22Rv1 (cell line): ENCODE data around the gene RBSN.

Experiments used
- H3K27ac ChIP-seq: fragments of 450-650 bp; 2 replicates; pipeline ENCODE4 v1.5.1; 2017
- ZFX ChIP-seq: fragments of 450-650 bp; IDR thresholded peaks from 2 replicates; pipeline ENCODE4 v1.6.1; 2017; ENCODE audit warnings: antibody characterized with exemption, borderline replicate concordance
- TF ChIP-seq, protein P1 (sequence below): fragments of 450-650 bp; IDR thresholded peaks from 2 replicates; pipeline ENCODE4 v1.5.1; 2017; ENCODE audit warnings: mild to moderate bottlenecking

Gene RBSN

GRCh38 chr3:15065550-15066007 is 33.4 kb downstream of the RBSN start:
- TF ChIP-seq ZFX = no peak
- TF ChIP-seq, protein P1, sequence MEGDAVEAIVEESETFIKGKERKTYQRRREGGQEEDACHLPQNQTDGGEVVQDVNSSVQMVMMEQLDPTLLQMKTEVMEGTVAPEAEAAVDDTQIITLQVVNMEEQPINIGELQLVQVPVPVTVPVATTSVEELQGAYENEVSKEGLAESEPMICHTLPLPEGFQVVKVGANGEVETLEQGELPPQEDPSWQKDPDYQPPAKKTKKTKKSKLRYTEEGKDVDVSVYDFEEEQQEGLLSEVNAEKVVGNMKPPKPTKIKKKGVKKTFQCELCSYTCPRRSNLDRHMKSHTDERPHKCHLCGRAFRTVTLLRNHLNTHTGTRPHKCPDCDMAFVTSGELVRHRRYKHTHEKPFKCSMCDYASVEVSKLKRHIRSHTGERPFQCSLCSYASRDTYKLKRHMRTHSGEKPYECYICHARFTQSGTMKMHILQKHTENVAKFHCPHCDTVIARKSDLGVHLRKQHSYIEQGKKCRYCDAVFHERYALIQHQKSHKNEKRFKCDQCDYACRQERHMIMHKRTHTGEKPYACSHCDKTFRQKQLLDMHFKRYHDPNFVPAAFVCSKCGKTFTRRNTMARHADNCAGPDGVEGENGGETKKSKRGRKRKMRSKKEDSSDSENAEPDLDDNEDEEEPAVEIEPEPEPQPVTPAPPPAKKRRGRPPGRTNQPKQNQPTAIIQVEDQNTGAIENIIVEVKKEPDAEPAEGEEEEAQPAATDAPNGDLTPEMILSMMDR = no peak
- H3K27ac ChIP-seq = peak overlapping the region; percentile 82

DNA sequence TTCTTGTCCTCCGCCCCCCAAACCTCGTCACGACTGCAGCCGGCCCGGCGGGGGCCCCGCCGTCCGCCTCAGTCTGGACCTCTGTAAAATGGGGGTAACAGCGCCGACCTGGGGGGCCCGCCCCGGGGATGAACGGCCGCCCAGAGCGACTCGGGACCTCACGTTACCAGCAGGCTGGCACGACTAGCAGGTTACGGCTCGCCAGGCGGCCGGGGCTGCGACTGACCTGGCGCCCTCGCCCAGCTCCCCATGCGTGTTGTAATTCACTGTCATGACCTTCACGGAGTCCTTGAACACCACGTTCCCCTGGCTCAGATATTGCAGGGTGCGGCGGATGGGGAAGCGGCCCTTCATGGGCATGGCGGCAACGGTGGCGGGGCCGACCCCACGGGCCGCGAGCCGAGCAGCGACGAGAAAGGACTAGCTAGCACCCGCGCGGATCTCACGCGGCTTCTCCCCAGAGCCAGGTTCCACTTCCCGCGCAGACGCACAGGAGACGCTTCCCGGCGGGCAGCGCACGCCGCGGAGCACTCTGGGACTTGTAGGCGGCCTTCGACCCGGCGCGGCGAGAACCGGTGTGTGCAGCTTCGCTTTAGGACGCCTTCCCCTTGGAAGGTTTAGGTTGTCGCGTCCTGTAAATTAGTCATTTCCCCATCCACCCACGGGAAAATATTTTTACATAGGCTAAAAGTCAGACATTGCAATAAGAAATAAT is 34.0 kb downstream of the RBSN start, which contains the start of gene MRPS25:
MRPS25 (minus strand) TSS at position 481 of the 715 bp plus-strand sequence; CDS start at position 360, 121 bp downstream.
- peak within 1 kb of the TSS; percentile 82 for H3K27ac ChIP-seq
- no peak for TF ChIP-seq ZFX
- TF ChIP-seq, protein P1 = no peak

GRCh38 chr3:15064299-15064834 is 34.6 kb downstream of the RBSN start:
- TF ChIP-seq, protein P1 = no peak
- peak overlapping the region; percentile 82 for H3K27ac ChIP-seq

- peak overlapping the region; percentile 82 for H3K27ac ChIP-seq
These were observed 35.2 kb downstream of the RBSN start for GRCh38 chr3:15063656-15064286.

GRCh38 chr3:15063238-15063637 is 35.7 kb downstream of the RBSN start:
- peak overlapping the region; percentile 82 for H3K27ac ChIP-seq

More at GRCh38 chr3:15063656-15064286, 35.2 kb downstream of the RBSN start:
- TF ChIP-seq ZFX = no peak
- TF ChIP-seq, protein P1 = no peak

GRCh38 chr3:15060029-15060428 is 38.9 kb downstream of the RBSN start:
- TF ChIP-seq ZFX = no peak
- TF ChIP-seq, protein P1 = no peak
- H3K27ac ChIP-seq = no peak overlapping the region

More at GRCh38 chr3:15063238-15063637, 35.7 kb downstream of the RBSN start:
- TF ChIP-seq, protein P1 = no peak
- no peak for TF ChIP-seq ZFX
